Spleen (tissue), 11 donors: ENCODE results near the gene IFI27L1. TPM values are rescaled to one million over a fixed set of nuclear protein-coding genes. Genes with fewer than 3 reads are reported as not detected.

Source experiments
- DNase-seq: peaks from one replicate; pipeline ENCODE4 v3.0.0-alpha.2; 2020
- H3K27ac ChIP-seq, 8 donors: fragments of 200-600 bp; sonication (generic) in 7 of 8; 1 replicate in 4 of 8; 2 replicates in 4 of 8; pipeline versions ENCODE4 v1.5.0 to v1.8.0; 2016 to 2021; ENCODE audit warnings: inconsistent platforms in 4 of 8, mild to moderate bottlenecking in 4 of 8, moderate library complexity in 1 of 8
- H3K27me3 ChIP-seq, 7 donors: fragments of 200-600 bp; sonication (generic) in 6 of 7; replicated peaks in 1 of 7; 1 replicate in 4 of 7; 2 replicates in 3 of 7; pipeline versions ENCODE4 v1.5.0 to v1.8.0; 2016 to 2021; ENCODE audit warnings: inconsistent platforms in 3 of 7, mild to moderate bottlenecking in 1 of 7
- H3K36me3 ChIP-seq, 6 donors: fragments of 200-600 bp; sonication (generic) in 5 of 6; 1 replicate in 4 of 6; 2 replicates in 2 of 6; pipeline versions ENCODE4 v1.5.0 to v1.8.0; 2016 to 2021; ENCODE audit warnings: inconsistent platforms in 2 of 6
- H3K4me1 ChIP-seq, 6 donors: fragments of 200-600 bp; sonication (generic) in 5 of 6; 1 replicate in 3 of 6; 2 replicates in 3 of 6; pipeline versions ENCODE4 v1.5.0 to v1.8.0; 2016 to 2021; ENCODE audit warnings: inconsistent platforms in 3 of 6
- H3K4me3 ChIP-seq, 8 donors: fragments of 200-600 bp; sonication (generic) in 7 of 8; 1 replicate in 4 of 8; 2 replicates in 4 of 8; pipeline versions ENCODE4 v1.5.0 to v1.8.0; 2016 to 2021; ENCODE audit warnings: inconsistent platforms in 4 of 8, mild to moderate bottlenecking in 4 of 8, moderate library complexity in 2 of 8
- H3K9me3 ChIP-seq, 8 donors: fragments of 200-600 bp; sonication (generic) in 7 of 8; 1 replicate in 4 of 8; 2 replicates in 4 of 8; pipeline versions ENCODE4 v1.5.0 to v1.8.0; 2016 to 2021; ENCODE audit warnings: inconsistent platforms in 4 of 8
- CTCF ChIP-seq, 11 experiments: fragments of 200-600 bp in 7 of 11; fragments of 450-650 bp in 4 of 11; sonication (generic) in 4 of 11; IDR thresholded peaks in 8 of 11; conservative IDR thresholded peaks in 3 of 11; 1 replicate in 7 of 11; 2 replicates in 4 of 11; pipeline versions ENCODE4 v1.4.0 to v1.8.0; 2016 to 2021; ENCODE audit warnings: antibody characterized with exemption in 11 of 11, inconsistent platforms in 4 of 11, mild to moderate bottlenecking in 1 of 11
- POLR2A ChIP-seq, 3 donors: fragments of 450-650 bp; IDR thresholded peaks; one replicate each; pipeline ENCODE4 v1.5.1; 2017; ENCODE audit warnings: antibody characterized with exemption in 3 of 3, mild to moderate bottlenecking in 1 of 3
- POLR2AphosphoS5 ChIP-seq, 3 donors: sonication (generic); formaldehyde crosslinking; IDR thresholded peaks; one replicate each; pipeline ENCODE4 v1.5.1; 2017; ENCODE audit warnings: antibody characterized with exemption in 3 of 3
- WGBS, 5 donors: extraction: QIAGEN DNeasy Blood & Tissue Kit in 3 of 5; methylation state at CpG; one replicate each; pipeline versions ENCODE4 v1.1.5 to v1.1.7; 2013 to 2018; 5-methylcytosine and 5-hydroxymethylcytosine counted together
- intact Hi-C: fragments of 100-400 bp; cut with DNase I; formaldehyde crosslinking; loops from one replicate; pipeline ENCODE4 v1.15.0; 2023; ENCODE audit warnings: low total_unique reads
- polyA plus RNA-seq, 3 donors: library from polyadenylated mRNA; stranded (reverse); fragments of 200-250 nt; gene quantifications; one replicate each; pipeline ENCODE4 v1.2.1, GENCODE V29; 2013
- total RNA-seq, 7 donors: library from RNA; depleted of rRNA in 3 of 7; stranded (reverse); fragments of >200 nt in 3 of 7; fragmentation: NEBNext Ultra II Directional in 4 of 7; extraction: Animal tissue kit (Norgen Biotek cat#: 25700) in 4 of 7; gene quantifications; one replicate each; pipeline versions ENCODE4 v1.1.0 to v1.2.1, GENCODE V29; 2016 to 2021
- donor health status: healthy with polysubstance abuse.
- donor health status: DM: no; HTN: no; CAD: no; lungs with moderate emphysema.
- donor health status: DM: no; HTN: no; CAD: no.
- donor health status: Bipolar disorder and iron deficiency.
- donor health status: healthy.
- donor health status: DM: no; HTN: no; CAD: no.
- donor health status: DM: yes; HTN: yes; CAD: no.

The IFI27L1 gene
- total and polyA plus RNA-seq, 10 donors = 4.4 to 18.8 (median 12.0) TPM

- no peaks in the 10 kb centered on the region for H3K9me3 ChIP-seq
- TF ChIP-seq CTCF (IDR thresholded peaks at IDR 0.05 in 8 of 11, conservative IDR thresholded peaks at IDR 0.05 in 3 of 11) (no peak), POLR2A (IDR thresholded peaks at IDR 0.05) (no peak), POLR2AphosphoS5 (IDR thresholded peaks at IDR 0.05) (no peak)
- WGBS, 5 donors = 65 to 79% (median 76%) methylated on average over 8 to 12 of the region's 12 CpGs
- peaks cover 0 to 45% (median 30%) of the 10 kb centered on the region in 6 donors for H3K36me3 ChIP-seq
- DNase-seq = peak; percentile 48
- H3K27me3 ChIP-seq = no peaks in the 10 kb centered on the region
- H3K27ac ChIP-seq = no peak overlapping the region
- H3K4me3 ChIP-seq = no peak overlapping the region
- intact Hi-C loops = no loop called here
- peaks cover 0 to 51% (median 16%) of the 10 kb centered on the region in 6 donors for H3K4me1 ChIP-seq
These were observed 38.5 kb upstream of the IFI27L1 start for GRCh38 chr14:94042433-94043091.

- DNase-seq = peak; percentile 66
These were observed 37.9 kb upstream of the IFI27L1 start for GRCh38 chr14:94043111-94043755.

GRCh38 chr14:94043756-94044475 is 37.2 kb upstream of the IFI27L1 start:
- intact Hi-C loops = no loop called here
- H3K9me3 ChIP-seq = no peaks in the 10 kb centered on the region
- WGBS, 5 donors = 90 to 96% (median 93%) methylated on average over 14 of the region's 14 CpGs
- peak in 1 of 3 donors; percentile 59 for TF ChIP-seq POLR2AphosphoS5 (IDR thresholded peaks at IDR 0.05)
- TF ChIP-seq CTCF (IDR thresholded peaks at IDR 0.05 in 8 of 11, conservative IDR thresholded peaks at IDR 0.05 in 3 of 11) = no peak
- DNase-seq = peak; percentile 62
- H3K27ac ChIP-seq = no peak overlapping the region
- peaks cover 0 to 62% (median 19%) of the 10 kb centered on the region in 6 donors for H3K4me1 ChIP-seq
- no peak overlapping the region for H3K4me3 ChIP-seq
- H3K36me3 ChIP-seq = peaks cover 0 to 58% (median 43%) of the 10 kb centered on the region in 6 donors
- no peaks in the 10 kb centered on the region for H3K27me3 ChIP-seq

More at GRCh38 chr14:94043111-94043755, 37.9 kb upstream of the IFI27L1 start:
- Histone ChIP-seq H3K27me3 (no peaks in the 10 kb centered on the region), H3K36me3 (peaks cover 0 to 51% (median 36%) of the 10 kb centered on the region in 6 donors), H3K9me3 (no peaks in the 10 kb centered on the region), H3K27ac (no peak overlapping the region), H3K4me3 (no peak overlapping the region), H3K4me1 (peaks cover 0 to 55% (median 16%) of the 10 kb centered on the region in 6 donors)
- no peak for TF ChIP-seq POLR2AphosphoS5 (IDR thresholded peaks at IDR 0.05)
- no peak for TF ChIP-seq POLR2A (IDR thresholded peaks at IDR 0.05)
- TF ChIP-seq CTCF (IDR thresholded peaks at IDR 0.05 in 8 of 11, conservative IDR thresholded peaks at IDR 0.05 in 3 of 11) = no peak
- 85 to 91% (median 86%) methylated on average over 12 to 13 of the region's 13 CpGs for WGBS, 5 donors
- intact Hi-C loops = no loop called here
